Inflammatory macrophage treated with lipopolysaccharide for 4 hours (primary cell): Measurements from ENCODE around the gene CDKL1.

Experiments used
- DNase-seq: peaks from one replicate; pipeline ENCODE4 v3.0.0-alpha.2; 2020

CDKL1 gene

DNA sequence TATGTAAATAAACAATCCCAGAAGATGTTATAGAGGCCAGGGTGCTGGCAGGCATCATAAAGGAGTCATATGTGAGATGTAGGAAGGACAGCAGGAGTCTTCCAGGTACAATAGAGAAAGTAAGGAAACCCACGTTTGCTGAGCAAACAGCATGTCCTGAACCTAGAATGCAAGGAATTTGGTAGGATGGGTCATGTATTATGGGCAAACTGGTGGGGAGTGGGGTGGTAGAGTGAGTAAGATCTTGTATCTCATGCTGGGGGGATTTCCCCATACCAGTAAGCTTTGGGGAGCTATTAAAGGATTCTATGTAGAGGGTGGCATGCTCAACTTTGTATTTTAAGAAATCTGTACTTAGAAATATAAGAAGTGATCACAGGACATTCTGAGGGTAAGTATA is 41.0 kb downstream of the CDKL1 start:
- no peak for DNase-seq

DNA sequence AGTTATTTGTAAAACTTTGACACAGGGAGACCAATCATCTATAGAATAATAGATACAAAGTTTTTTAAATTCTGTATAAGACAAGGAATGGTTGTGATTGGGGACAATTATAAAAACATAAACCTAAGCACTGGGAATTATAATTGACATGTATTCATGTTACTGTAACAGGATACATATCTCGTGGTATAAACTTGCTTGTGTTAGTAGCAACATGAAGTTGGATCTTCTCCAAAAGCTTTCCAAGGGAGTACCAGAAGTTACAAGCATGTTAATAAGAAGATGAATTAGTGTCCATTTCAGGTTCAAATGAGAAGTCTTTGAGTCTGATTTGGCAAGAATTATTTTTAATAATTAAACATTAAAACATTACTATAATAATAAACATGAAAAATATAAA is 42.2 kb downstream of the CDKL1 start:
- DNase-seq: no peak

DNA sequence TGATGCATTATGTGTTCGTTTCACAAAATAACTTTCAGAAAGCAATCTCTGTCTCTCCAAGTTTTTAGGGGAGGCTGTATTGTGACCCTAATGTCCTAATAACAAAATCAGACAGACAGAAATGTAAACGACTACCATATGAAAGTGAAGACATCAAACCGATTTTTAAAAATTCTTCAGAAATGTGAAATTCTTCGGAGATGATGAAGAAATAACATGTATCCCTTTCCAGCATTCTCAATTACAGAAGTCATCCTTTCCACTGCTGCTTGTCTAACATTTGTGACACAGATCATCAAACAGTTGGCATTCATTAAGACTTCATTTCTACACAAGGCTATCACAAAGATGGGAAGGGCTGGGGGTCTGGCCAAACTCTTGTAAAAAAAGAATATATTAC is 43.6 kb downstream of the CDKL1 start:
- DNase-seq: no peak

DNA sequence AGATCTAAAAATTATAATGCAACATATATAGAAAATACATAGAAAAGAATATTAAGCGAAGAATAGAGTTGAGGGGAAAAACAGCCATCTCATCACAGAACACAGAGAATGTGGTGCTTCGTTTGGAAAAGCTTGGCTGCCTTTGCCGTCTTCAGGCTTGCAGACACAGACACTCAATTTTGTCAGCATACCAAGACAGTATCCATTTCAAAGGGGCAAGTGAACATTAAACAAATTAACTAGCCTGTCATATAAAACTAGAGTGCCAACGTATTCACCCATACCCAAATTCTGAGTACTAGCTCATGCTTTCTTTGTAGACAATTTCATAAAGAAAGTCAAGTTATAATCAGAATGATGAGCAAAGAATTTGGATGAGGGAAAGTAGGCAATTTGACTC is 44.1 kb downstream of the CDKL1 start:
- DNase-seq: no peak

DNA sequence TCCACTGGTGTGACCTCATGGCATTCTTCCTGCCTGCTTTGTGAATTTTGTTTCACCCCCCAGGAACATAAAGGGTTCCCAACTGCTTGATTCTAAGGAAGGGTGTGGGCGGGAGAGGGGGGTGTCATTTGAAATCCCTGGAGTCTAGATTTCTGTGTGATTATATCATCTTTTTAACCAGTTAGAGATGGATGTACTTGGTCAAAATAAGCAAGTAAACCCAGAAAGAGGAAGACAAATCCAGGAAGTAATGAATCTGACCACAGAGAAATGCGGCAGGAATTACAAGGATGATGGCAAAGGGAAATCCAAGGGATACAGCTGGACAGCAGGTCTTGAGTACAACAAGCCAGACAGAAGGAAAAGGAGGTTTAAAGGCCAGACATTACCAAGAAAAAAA is 45.7 kb downstream of the CDKL1 start:
- DNase-seq: peak; percentile 15

DNA sequence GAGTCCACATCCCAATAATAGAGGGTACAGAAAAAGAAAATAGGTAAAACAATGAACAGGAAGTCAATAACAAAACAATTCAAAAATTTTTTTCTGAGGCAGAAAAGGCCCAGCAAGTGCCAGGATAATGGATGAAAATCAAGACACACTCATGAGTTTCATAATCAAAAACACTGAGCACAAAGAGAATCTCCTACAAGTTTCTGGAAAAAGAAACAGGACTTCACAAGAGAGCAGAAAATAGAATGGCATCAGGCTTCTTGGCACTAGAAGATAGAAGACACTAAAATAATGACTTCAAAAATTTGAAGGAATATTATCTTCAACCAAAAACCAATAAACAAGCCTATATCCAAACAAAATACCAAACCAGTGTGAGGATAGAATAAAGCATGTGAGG is 47.7 kb downstream of the CDKL1 start:
- DNase-seq: no peak

DNA sequence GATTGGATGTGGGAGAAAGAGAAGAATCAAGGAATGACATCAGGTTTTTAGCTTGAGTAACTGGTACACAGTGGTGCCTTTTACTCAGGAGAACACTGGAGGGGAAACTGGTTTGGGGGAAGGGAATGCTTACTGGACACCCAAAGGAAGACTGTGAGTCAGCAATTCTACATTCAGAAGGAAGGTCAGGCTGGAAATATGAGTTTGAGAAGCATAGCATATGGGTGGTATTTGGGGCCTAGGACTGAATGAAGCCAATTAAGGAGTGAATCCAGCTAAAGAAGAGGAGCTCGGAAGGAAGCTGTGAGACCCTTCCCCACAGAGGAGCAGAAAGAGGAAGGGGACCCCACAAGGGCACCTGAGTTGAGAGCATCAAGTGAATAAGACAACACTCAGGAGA is 49.2 kb downstream of the CDKL1 start:
- no peak for DNase-seq

DNA sequence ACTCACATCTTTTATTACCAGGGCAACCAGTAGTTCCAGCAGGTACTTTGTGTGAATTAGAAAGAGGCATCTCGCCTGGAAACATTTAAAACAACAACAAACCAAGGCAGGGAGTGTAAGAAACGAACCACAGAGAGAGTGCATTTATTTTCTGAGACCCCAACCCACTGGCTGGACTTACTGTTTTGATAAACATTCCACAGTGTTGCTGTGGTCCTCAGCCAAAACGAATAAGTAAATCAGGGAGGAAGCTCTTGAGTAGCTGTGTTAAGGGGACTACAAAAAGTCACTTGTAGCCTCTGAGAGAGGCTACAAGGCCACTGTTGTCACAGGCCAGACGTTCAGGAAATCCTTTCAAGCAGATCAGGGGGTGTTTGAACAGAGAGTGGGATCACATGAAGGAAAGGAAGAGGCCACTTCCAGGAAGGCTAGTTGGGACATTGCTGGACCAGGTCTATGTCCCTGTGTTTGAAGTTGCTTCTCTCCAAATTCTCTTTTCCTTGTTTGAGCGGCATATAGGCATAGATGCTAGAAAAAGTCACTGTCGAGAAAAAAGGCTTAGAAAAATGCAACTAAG is 50.7 kb downstream of the CDKL1 start:
- DNase-seq: no peak

DNA sequence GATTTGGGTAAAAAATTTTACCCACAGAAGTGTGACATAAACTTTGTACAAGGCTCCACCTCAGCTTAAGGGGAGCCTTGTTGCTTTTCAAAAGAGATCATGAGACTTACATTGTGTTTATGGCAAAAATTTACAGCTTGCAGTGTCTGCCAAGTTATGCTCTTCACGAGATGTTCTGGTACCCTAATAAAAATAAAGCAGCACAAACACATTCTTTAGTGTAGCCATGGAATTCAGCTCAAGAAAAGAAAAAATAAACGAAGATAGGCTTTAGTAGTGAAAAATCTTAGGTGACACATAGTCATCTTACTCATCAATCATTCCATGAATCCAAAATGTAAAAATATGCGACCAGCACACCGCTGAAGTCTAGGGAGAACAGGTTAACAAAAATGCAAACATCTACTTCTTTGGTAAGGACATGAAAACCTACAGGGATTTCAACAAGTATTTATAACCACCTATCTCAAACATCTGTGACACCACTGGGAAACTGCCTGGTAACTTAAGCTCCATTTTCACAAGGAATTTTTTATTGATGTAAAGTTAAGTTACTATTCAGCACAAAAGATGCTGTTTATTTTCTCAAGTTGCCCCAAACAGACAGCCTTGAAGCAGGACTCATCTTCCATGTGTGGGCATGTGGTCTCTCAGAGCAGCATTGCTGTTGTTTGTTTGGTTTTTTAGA is 51.7 kb downstream of the CDKL1 start:
- DNase-seq: no peak

DNA sequence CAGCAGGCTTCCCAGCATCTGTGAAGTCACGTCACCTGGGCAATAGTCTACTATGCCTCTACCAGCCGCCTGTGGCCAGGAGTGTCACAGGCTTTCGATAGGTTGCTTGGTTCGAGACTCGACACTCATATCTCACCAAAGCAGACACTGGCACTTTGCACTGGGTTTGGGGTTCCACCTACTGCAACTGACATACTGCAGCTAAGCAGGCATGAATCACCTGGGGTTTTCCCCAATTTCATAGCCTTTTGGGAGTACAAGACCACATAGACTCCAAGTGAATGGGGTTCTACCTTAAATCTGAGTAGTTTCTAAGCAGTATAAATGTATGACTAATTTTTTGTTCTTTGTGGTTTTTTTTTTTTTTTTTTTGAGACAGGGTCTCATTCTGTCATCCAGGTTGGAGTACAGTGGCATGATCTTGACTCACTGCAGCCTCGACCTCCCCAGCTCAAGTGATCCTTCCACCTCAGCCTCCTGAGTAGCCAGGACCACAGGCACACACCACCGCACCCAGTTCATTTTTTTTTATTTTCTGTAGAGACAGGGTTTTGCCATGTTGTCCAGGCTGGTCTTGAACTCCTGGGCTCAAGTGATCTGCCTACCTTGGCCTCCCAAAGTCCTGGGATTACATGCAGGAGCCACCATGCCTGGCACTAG is 52.4 kb downstream of the CDKL1 start:
- no peak for DNase-seq

DNA sequence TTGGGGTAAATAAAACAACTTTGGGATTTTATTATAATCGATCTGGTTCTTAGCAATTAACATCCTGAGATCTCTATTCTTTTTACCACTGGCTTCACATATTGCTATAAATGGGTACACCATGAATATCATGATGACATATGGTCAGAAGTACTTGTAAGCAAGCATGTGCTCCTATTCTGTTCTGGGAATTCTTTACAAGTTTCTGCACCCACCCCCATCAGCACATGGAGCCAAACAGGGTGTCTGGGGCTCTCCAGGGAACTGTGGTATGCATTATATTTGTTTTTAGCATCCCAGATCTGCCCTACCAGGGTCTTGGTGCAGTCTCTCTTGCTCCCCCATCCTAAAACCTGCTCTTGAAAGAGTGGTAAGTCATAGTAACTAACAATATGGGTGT is 53.2 kb downstream of the CDKL1 start:
- DNase-seq: no peak

DNA sequence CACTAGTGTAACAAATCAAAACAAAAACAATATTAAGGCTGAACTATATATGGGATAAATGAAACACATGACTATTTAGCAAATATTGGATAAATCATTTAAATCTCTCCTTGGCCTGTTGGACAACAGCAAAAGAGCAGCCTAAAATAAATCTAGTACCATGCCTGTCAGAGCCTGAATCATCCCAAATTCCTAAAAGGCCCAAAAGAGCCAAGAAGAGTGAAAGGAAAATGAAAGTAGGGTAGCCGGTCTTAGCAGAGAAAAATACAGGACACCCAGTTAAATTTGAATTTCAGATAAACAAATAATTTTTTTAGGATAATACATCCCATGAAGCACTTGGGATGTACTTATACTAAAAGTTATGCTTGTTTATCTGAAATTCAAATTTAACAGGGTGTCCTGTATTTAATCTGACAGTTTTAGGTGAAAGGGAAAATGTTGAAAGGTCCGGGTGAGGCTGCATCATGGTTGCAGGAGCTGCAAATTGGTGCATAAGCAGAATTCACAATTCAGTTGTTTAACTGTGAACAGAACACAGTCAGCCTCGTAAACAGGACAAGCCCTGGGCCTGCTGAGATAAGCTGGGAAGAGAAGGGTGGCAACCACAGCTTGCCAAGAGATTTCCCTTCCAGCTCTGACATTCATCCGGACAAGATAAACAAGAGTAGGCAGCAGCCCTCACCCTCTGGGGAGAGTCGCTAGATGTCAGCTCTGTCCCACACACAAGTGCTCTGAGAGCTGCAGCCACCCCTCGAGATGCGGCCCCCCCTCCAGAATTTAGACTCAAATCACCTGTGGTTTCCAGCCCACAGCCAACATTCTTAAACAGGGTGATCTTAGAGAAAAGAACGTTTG is 54.2 kb downstream of the CDKL1 start:
- DNase-seq: peak; percentile 16

DNA sequence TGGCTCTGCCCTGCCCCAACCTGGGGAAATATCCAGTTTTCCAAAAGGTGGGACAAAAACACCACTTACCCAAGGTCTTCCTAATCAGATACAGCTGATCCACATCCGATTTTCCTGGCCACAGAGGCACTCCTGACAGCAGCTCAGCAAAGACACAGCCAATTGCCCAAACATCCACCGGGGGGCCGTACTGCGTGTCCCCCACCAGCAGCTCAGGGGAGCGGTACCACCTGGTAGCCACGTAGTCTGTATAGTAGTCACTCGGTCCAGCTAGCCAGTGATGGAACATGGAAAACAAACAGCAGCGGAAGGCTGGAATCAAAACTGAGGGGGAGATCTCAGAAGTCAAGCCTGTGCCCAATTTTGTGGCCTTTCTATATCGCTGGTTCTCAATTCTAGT is 55.7 kb downstream of the CDKL1 start:
- no peak for DNase-seq

DNA sequence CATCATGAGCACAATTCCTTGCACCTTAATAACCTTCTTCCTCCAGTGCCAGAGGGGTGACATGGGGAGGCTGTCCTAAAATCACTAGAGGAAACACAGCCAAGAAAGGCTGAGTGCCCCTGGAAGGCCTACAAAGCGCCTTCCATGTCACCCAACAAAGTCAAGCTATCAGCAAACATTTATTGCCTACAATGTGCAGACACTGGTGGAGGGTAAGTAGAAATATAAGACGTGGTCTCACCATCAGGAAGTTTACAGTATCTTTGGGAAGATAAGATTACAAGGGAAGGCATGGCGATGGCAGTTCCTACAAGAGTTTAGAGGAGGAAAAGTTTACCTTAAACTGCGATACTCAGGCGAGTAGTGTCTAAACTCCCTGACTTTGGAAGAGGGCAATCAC is 56.6 kb downstream of the CDKL1 start:
- DNase-seq: no peak

DNA sequence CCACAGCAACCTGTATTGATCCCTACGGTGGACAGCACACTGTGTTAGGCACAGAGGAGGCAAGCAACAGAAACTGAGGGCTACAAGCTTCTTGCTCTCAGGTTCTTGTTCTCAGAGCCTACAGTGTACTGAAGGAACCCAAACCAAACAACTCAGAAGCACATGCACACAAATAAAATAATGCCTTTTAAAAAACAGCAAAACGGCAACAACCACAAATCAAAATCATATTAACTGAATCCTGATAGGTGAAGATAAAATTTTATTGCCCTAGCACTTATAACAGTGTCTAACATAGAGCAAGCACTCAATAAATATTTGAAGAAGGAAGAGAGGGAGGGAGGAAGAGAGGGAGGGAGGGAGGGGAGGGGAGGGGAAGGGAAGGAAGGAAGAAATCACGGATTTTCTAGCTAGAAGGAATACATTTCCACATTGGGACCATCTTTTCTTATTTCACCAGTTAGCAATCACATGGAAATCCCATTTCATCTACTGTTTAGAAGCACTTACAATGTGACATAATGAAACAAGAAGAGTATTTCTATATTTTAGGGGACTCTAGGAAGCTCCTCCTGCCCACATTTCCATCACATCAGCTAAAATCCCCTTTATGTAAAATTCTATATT is 57.4 kb downstream of the CDKL1 start:
- DNase-seq: no peak

DNA sequence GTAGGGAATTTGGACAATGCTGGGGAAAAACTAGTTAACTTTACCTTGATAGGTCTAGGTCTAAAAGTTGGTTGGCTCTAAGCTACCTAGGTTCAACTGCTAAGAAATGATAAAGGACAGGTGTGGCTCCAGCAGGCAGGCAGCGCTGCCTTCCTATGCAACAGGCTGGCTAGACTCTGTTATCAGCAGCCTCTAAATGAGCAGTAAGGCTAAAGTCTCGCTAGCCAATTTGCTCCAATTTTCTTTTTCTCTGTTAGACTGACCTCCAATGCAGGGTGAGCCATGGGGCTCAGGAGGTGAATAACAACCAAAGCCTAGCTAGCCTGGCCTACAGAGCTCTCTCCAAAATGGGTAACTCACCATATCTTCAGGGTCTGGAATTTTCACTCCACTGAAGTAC is 58.1 kb downstream of the CDKL1 start:
- no peak for DNase-seq

DNA sequence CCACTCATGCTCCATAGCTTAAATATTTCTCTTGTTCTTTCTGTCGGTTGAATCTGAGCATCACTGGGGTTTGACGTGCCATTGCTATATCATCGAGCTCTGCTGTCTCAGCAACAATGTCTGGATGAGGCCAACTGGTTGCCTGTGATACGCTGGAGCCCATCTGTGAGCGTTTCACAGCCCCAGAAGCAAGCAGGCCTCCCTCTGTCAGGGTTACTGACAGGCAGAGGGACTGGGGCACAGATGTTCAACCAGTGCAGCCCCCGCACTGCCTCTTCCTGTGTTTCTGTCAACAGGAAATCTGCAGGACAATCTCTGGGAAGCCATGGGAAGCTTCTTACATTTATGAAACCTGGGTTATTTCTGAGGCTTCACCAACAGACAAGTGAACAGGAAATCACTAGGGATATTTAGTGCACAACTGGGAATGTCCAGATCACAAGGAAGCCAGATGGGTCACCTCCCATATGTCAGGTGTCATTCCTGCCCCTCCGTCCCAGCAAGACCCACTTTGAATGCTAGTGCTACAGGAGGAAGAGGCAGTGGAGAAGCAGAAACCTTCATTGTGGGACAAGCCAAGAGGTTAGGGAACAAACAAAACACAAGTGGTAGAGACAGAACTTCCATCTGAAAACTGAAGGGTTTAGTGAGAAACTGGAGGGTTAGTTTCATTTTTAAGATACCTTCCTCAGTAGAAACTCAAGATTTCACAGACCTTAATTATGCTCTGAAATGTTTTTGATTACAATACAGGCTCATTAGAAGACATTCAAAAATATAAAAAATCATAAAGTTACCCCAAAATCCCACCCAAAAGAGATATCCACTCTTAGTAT is 60.5 kb downstream of the CDKL1 start:
- peak; percentile 16 for DNase-seq

DNA sequence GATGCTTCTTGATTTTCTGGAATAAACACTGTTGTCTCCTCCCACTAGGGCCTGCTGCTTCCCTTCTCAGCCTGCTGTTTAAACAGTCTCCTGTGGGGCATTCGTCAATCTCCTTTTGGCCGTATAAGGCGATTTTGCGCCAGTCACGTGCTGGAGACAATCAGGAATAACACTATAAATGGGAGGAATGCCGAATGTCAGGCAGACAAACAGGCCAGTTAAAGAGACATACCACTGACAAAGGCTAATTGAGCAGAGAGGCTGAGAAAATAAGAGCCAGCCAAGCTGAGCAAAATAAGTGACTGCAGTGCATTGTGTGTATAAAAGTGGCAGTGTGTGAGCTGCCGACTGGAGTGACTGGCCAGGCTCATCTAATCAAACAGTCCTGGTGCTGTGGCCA is 61.3 kb downstream of the CDKL1 start:
- DNase-seq: no peak

DNA sequence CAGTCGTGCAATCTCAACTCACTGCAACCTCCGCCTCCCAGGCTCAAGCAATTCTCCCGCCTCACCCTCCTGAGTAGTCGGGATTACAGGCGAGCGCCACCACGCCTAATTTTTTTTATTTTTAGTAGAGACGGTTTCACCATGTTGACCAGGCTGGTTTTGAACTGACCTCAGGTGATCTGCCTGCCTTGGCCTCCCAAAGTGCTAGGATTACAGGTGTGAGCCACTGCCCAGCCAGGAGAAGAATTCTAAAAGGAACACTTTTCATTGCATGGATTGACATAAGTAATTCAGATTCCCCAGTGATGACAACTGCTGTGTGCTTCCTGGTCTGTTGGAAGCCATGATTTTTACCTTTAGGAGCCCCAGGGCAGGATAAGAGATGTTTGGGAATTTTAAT is 62.5 kb downstream of the CDKL1 start:
- DNase-seq: no peak

DNA sequence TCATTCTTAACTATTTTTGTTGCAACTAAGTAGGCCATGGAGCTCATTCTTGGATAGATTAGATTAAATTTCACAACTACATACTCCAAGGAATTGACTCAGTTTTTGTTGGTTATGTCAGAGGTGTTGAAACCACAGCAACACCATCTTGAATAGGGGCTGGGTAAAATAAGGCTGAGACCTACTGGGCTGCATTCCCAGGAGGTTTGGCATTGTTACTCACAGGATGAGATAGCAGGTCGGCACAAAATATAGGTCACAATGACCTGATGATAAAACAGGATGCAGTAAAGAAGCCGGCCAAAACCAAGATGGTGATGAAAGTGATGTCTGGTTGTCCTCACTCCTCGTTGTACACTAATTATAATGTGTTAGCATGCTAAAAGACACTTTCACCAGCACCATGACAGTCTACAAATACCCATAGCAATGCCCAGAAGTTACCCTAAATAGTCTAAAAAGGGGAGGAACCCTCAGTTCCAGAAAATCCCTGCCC is 63.6 kb downstream of the CDKL1 start:
- no peak for DNase-seq

DNA sequence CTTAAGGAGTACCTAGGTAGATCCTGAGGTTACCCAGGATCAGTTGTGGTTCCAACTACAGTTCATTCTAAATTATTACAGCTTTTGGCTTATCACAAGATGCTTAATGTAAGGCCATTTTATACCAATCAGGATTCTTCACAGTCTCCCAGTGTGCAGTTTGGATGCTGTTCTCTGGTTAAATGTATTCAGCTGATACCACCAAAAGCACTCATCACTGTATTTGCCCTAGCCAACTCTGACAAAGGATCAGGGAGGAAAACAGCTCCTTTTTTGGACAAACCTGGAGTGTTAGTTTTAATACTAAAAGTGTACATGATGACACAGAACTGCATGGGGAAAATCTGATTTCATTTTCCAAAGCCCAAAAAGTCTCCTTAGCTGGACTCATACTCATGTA is 65.1 kb downstream of the CDKL1 start:
- no peak for DNase-seq

DNA sequence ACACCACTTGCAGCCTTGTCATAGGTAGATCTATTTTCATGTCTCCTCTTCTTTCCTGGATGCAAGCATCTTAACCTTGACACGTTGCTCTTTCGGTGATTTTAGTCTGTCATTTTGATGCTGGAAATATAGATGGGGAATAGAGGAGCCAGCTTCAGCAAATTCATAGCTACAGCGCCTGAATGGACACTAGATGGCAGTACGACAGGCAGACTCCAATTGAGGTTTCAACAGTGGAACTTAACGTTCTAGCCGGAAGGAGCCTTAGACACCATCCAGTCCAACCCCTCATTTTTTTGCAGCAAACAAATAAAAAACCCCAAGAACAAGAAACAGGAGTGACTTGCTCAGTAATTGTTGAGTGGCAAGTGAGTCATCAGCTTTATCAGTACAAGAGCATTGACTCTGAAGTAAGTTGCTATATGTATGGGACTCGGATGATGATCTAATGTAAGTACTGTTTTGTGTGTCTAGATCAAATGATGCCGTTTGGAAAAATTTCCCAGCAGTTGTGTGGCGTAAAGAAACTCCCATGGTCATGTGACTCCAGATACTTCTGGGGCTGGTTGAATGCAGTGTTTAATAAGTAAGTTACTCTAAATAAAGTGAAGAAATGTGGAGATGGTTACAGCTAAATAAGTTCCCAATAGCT is 75.5 kb downstream of the CDKL1 start:
- peak; percentile 97 for DNase-seq
